CD4-positive, alpha-beta T cell treated with Interferon gamma for 1 hour (primary cell): Measurements from ENCODE around the gene ZDHHC4.

Experiments used
- DNase-seq: peaks from one replicate; pipeline ENCODE4 v3.0.0-alpha.2; 2020

The ZDHHC4 gene

DNA sequence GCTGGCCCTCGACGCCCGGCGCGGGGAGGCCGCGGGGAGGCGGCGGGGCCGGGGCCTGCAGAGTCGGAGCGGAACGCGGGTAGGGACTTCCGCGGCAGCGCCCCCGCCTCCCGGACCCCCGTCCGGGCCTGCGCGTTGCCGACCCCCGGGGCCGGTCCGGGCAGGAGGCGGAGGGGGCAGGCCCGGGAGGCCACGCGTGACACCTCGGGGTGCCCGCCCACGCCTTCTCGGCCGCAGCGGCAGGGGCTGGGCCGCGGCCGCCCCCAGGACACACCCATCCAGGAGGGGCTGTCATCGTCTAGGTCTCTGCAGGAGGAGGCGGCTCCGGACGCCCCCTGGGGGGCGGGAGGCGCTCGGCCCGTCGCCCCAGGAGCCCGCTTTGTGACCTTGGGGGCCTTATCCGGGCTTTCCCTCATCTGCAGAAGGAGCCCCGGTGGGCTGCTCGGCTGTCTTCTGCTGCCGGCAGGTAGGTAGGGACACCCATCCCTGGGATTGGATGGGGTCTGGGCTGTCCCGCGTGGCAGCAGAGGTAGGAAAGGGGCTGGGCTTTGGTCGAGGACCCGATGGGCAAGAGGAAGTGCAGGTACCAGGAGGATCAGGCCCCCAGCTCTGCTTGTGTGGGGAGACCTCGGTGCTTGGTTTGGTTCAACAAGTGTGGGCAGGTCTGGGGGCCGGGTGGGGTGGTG lies 60.4 kb downstream of the ZDHHC4 start:
- DNase-seq, result peak; percentile 73
